SK-MEL-5 (cell line): ENCODE results near the gene ADAM11. TPM values are rescaled to one million over a fixed set of nuclear protein-coding genes. Genes with fewer than 3 reads are reported as not detected.
A peak's percentile ranks its signal among the peaks of the same experiment; 100 is the strongest.
"Not testable (repeated sequence)": the region's sequence is repeated elsewhere in the genome, so short reads cannot be mapped to it uniquely, and the experiment has no call there.

Experiments used
- DNase-seq: peaks from one replicate; pipeline ENCODE4 v3.0.0-alpha.2; 2016; ENCODE audit warnings: low read depth, low spot score
- in situ Hi-C: cut with HindIII; loops from 2 replicates; pipeline ENCODE4 v1.10.0; 2016; ENCODE audit warnings: low sequenced_read_pairs, high pct_unique_total_duplicates, low pct_unique_long_range_greater_than_20kb
- polyA plus RNA-seq, 2 experiments: library from polyadenylated mRNA; depleted of rRNA; stranded (reverse); fragments of >200 nt; gene quantifications; 2 replicates each; pipeline ENCODE4 v1.2.3, GENCODE V29; 2015
- total RNA-seq: library from RNA; depleted of rRNA; stranded (reverse); fragments of >200 nt; shearing (Covaris generic); gene quantifications from 2 replicates; pipeline ENCODE4 v1.2.3, GENCODE V29; 2014; rRNA removed

Gene ADAM11
- 7.6 and 8.6 TPM in 2 replicates for total RNA-seq
- 18.8 and 21.2 TPM in 2 replicates for polyA plus RNA-seq (2015; cell fraction: cytosol; rRNA removed)
- polyA plus RNA-seq (2015; cell fraction: nucleus; rRNA removed): 34.4 and 56.1 TPM in 2 replicates

- no peak for DNase-seq
- in situ Hi-C loops: no loop called here
These were observed at the start of gene ADAM11 for GRCh38 chr17:44758414-44759085. Gene ADAM11, plus strand, starts transcription at chr17:44758988. Its CDS starts 212 bp downstream, at chr17:44759200.

- in situ Hi-C loops: no loop called here
- no peak for DNase-seq
These were observed 39.3 kb upstream of the ADAM11 start for GRCh38 chr17:44719444-44719843.

- no peak for DNase-seq
- in situ Hi-C loops: no loop called here
These were observed 36.5 kb upstream of the ADAM11 start for GRCh38 chr17:44722254-44722653.

- DNase-seq, in situ Hi-C loops: not testable (repeated sequence)
These were observed 32.7 kb upstream of the ADAM11 start for GRCh38 chr17:44726121-44726520.

GRCh38 chr17:44733753-44734152 lies 25.0 kb upstream of the ADAM11 start:
- DNase-seq: peak; percentile 60
- in situ Hi-C loops: no loop called here

GRCh38 chr17:44734272-44734671 lies 24.5 kb upstream of the ADAM11 start:
- DNase-seq: no peak
- in situ Hi-C loops: no loop called here

- no peak for DNase-seq
- in situ Hi-C loops: no loop called here
These were observed 22.1 kb upstream of the ADAM11 start for GRCh38 chr17:44736551-44737240.

GRCh38 chr17:44738214-44738906 lies 20.4 kb upstream of the ADAM11 start:
- peak; percentile 71 for DNase-seq

GRCh38 chr17:44741316-44741715 lies 17.5 kb upstream of the ADAM11 start:
- no peak for DNase-seq
- in situ Hi-C loops: no loop called here

More at GRCh38 chr17:44738214-44738906, 20.4 kb upstream of the ADAM11 start:
- in situ Hi-C loops: no loop called here

- in situ Hi-C loops: no loop called here
These were observed 13.5 kb upstream of the ADAM11 start for GRCh38 chr17:44745301-44745700.

GRCh38 chr17:44745738-44746137 lies 13.1 kb upstream of the ADAM11 start:
- in situ Hi-C loops, DNase-seq: not testable (repeated sequence)

More at GRCh38 chr17:44745301-44745700, 13.5 kb upstream of the ADAM11 start:
- DNase-seq: peak; percentile 44

GRCh38 chr17:44747566-44747965 lies 11.2 kb upstream of the ADAM11 start:
- no peak for DNase-seq
- in situ Hi-C loops: no loop called here

- in situ Hi-C loops: no loop called here
- DNase-seq: no peak
These were observed 9.5 kb upstream of the ADAM11 start for GRCh38 chr17:44749076-44749979.

GRCh38 chr17:44749980-44750318 lies 8.8 kb upstream of the ADAM11 start:
- no peak for DNase-seq
- in situ Hi-C loops: no loop called here

GRCh38 chr17:44751331-44751730 lies 7.5 kb upstream of the ADAM11 start:
- no peak for DNase-seq
- in situ Hi-C loops: no loop called here

GRCh38 chr17:44751806-44752205 lies 7.0 kb upstream of the ADAM11 start:
- DNase-seq: no peak
- in situ Hi-C loops: no loop called here
